TTC549 (cell line): ENCODE measurements around the gene PLXNC1.

Experiments used
- FAIRE-seq: peaks from 2 replicates; lab custom pipeline; 2012; peaks lifted over from hg19 to GRCh38; lab: Jason Lieb, UNC

PLXNC1 gene

DNA sequence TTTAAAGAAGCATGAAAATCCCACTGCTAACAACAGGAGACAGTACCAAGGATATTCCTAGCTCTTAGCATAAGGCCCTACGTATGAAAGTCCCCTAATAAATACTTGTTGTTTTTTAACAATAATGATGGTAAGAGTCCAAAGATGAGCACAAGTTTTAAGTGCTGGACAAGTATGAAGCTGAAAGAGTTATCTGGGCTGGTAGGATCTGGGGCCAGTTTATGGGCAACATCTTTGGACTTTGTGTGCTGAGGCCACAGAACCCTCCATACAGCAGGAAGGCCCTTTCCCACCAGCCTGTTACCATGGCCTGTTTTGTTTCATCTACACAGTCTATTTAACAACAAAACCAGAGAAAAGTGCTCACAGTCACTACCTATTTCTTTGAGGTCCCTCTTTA lies 12.5 kb upstream of the PLXNC1 start:
- FAIRE-seq: no peak

DNA sequence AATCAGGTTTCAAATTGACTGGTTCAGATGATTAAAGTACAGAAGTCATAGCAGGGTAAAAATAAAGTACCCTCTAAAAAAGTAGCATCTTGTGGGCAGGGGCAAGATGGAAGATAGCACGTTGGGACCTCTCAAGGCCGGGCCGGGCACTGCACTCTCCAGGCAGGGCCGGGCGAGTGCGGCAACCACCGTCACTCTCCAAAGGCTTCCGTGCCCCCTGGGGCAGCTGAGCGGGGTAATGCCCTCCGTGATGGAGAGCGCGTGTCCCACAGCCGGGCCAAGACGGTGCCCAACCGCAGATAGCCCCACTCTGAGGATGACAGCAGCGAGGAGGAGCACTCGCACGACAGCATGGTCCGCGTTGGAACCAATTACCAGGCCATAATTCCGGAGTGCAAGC lies 8.6 kb upstream of the PLXNC1 start:
- no peak for FAIRE-seq

DNA sequence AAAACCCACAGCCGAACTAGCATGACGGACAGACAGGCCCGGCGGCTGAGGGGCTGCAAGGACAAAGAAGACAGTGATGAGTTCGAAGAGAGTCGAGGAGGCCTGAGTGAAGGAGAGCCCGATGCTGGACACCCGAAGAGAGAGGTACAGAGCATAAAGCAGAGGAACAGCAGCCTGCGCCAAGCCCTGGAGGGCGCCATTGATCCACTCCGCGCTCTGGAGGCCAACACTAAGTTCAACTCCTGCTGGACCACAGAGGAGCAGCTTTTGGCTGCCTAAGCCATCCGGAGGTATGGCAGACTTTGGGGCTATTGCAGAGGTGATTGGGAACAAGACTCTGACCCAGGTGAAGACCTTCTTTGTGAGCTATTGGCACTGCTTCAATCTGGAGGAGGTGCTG lies 7.8 kb upstream of the PLXNC1 start:
- no peak for FAIRE-seq

DNA sequence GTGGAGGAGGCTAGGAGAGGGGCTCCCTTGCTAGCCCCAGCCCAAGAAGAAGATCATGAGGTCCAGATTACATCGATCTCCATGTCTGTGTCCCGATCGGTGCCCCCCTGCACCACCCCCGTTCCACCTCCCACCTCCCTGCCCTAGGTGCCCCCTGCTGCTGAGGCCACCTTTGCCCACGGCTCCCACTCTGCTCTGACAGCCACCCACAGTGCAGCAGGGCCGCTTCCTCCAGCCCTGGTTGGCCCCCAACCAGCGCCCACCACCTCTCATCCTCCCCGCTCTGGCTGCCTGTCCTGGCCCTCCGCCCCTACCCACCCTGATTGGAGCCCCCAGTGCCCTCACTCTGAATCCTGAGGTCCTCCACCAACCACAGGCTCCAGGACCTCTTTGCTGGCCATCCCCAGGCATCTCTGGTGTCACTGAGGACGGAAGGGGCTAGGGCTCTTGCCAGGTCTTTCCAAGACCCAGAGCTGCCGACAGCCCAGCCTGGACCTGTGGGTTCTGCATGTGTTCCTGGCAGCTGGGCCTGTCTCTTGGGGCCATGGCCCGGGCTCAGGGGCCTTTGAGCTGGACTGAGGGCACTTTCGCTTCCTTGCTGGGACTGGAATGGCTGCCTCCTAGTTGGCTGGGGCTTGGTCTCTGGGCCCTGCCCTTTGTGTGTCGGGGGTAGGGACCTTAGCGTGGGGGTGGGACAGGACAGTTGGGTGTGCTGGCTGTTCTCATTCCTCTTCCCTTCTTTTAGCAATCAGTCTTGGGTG lies 7.2 kb upstream of the PLXNC1 start:
- FAIRE-seq: no peak

DNA sequence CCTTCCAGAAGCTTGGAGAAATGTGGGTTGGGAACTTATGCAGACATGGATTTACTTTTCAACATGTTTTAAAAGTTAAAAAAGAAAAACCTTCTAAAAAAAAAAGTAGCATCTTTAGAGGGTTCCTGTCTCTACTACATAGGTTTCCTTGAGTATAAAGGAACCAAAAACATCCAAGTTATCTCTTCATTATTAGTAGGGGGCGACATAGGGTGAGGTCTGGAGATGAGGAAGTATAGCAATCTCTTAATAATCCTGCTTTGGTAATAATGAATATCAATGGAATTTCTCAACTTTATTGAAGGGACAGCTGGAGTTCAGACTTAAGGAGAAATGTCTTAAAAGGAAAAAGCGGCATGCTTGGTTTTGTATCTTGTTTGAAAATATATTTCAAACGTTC lies 6.5 kb upstream of the PLXNC1 start:
- FAIRE-seq: no peak

DNA sequence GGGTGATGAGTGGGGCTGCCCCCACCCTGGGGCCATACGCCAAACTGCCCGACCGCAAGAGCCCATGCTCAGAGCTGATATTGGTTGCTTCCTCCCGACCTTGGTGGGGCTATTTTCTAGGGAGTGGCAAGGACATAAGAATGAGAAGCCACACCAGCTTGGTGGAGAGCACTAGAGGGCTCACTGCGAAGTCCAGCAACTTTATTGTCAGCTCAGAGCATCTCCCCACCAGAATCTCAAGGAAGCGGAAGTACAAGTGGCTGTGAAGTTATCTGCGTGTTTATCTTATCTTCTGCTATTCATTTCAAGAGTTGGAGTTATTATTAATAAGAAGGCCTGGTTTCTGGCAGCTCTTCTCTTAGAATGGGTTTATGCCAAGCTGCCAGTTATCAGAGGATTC lies 4.9 kb upstream of the PLXNC1 start:
- FAIRE-seq: no peak

DNA sequence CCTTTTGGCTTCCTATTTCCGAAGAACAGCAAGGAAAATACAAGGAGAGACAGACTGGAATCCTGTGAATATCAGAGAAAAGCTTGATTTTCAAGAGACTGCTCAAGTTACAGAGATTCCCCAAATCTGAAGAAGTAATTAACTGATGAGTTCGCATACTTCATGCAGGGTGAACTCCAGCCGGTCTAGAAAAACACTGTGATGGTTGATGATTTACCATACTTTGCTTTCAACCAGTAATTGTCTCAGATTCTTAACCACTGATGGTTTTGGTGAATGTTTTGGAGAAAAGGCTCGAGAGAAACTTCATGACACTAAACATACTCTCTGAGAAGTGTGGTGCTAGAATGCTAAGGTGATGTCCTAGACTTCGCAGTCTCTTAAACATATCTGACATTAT lies 4.4 kb upstream of the PLXNC1 start:
- no peak for FAIRE-seq

DNA sequence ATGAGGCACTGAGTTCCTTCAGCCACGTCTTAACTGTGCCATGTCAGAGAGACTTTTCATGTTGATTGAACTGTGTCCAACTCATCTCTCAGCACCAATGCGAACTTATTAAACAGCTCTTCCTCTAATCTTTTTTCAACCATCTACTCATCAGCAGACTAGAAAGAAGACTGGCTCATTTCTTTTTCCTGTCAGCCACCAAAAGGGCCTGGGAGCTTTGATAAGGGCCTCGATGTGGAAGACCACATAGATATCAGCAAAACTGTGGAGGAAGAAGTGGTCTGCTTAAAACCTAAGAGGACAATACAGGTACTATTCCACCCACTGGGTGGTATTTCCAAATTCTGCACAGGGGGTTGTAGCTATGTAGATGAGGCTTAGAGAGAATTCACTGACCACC lies 3.6 kb upstream of the PLXNC1 start:
- no peak for FAIRE-seq

DNA sequence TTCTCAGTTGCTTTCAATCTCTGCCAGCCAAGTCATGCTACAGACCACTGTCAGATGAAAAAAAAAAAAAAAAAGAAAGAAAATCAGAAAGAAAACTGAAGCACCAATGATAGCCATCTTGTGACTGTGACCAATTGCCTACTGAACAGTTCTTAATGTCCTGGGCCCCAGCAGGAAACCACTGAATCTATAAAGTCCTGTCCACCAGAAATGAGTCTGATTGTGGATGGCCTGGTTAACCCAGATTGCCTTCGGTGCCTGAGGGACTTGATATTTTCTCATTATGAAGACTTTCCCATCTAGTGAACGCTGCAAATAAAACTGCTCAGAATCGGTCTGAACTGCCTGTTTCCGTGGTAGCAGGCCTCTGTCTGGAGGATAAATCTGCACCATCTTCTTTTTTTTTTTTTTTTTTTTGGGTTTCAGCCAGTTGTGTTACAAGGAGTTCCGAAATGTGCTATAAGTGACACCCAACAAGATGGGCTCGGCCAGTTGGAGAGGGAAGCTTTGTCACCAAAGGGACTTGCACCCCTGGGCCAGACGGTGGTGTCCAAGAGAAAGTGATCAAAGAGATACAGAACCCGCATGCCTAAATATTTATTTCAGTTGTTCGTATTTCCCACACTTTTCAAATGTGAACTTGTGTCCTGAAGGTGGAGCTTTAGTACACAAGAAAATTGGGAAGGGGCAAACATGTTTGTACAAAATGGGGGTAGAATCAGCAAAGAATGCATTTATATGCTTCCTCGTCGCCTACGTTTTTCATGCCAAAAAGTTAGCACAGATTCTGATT lies 3.0 kb upstream of the PLXNC1 start:
- no peak for FAIRE-seq

DNA sequence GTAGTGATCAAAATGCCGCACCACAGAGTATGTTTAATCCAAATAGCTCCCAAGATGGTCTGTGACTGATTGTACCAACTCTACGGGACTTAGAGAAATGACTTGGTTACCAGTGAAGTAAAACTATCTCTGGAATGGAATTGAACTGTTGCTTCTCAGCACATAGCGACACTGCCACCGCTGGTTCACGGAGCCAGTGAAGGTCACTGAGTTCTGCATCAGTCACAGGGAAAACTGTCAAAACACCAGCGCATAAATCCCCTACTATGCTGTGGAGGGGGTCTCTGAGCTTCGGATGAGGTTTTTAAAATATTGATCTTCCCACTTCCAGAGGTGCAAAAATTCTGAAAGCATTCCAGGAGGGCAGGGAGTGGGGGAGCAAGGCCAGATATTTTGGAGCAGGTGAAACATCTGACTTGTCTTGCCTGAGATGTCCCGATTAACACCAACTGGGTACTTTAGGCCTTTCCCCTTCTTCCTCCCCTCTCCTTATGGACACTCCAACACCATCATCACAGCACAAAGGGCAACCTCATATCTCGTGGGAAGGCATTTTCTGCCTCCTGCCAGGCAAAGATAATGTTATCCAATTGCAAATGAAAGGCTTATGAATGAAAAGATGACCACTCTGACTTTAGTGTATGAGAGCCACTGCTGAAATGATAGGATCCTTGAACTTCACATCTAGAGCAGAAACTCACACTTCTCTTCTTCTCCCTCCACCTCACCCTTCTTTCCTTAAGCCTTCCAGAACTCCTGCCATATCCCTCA lies 2.0 kb upstream of the PLXNC1 start:
- FAIRE-seq: no peak

DNA sequence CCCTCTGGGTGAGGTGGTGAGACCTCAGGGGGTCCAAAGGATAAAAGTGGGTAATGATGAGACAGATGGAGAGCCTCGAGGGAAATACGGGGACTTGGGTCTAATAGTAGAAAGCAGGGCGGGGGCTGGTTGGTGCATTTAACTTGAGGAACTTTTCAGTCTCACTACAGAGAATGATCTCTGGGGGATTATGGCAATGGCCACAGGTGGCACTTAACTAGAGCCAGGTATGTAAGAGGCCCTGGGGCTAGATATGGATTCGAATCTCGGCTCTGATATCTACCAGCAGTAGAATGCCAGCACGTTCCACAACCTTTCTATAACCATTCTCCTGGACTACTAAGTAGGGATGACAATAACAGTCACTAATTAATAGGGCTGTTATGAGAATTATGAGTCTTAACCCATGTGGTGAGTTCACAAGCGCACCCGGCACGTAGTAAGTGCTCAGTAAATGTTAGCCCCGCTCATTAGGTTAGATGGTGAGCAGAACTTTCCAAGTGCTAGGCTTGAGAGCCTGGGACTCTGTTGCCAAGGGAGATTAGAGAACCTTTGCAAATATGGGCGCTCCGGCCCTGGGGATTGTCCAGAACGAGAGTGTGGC lies 888 bp upstream of the PLXNC1 start:
- FAIRE-seq: no peak

DNA sequence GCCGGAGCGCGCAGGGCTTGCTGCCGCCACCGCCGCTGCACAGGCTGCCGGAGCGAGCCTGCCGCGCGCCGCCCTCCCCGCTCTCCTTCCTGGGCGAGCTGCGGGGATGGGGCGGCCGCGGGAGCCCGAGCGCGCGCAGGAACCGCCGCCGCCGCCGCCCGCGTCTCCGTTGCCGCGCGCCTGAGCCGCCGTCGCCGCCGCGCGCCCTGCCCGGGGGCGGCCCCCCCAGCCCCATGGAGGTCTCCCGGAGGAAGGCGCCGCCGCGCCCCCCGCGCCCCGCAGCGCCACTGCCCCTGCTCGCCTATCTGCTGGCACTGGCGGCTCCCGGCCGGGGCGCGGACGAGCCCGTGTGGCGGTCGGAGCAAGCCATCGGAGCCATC lies 352 bp downstream of the PLXNC1 start:
- no peak for FAIRE-seq

DNA sequence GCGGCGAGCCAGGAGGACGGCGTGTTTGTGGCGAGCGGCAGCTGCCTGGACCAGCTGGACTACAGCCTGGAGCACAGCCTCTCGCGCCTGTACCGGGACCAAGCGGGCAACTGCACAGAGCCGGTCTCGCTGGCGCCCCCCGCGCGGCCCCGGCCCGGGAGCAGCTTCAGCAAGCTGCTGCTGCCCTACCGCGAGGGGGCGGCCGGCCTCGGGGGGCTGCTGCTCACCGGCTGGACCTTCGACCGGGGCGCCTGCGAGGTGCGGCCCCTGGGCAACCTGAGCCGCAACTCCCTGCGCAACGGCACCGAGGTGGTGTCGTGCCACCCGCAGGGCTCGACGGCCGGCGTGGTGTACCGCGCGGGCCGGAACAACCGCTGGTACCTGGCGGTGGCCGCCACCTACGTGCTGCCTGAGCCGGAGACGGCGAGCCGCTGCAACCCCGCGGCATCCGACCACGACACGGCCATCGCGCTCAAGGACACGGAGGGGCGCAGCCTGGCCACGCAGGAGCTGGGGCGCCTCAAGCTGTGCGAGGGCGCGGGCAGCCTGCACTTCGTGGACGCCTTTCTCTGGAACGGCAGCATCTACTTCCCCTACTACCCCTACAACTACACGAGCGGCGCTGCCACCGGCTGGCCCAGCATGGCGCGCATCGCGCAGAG lies 873 bp downstream of the PLXNC1 start:
- no peak for FAIRE-seq

DNA sequence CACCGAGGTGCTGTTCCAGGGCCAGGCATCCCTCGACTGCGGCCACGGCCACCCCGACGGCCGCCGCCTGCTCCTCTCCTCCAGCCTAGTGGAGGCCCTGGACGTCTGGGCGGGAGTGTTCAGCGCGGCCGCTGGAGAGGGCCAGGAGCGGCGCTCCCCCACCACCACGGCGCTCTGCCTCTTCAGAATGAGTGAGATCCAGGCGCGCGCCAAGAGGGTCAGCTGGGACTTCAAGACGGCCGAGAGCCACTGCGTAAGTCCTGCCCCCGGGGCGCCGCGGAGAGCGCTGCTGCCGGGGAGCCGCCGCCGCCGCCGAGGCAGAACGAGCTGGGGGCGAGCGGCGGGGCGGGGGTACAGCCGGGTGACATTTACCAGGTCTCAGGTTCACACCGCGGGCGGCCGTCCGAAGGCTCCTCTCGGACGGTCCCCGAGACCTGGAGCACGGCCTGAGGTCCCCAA lies 1.4 kb downstream of the PLXNC1 start:
- FAIRE-seq: no peak

DNA sequence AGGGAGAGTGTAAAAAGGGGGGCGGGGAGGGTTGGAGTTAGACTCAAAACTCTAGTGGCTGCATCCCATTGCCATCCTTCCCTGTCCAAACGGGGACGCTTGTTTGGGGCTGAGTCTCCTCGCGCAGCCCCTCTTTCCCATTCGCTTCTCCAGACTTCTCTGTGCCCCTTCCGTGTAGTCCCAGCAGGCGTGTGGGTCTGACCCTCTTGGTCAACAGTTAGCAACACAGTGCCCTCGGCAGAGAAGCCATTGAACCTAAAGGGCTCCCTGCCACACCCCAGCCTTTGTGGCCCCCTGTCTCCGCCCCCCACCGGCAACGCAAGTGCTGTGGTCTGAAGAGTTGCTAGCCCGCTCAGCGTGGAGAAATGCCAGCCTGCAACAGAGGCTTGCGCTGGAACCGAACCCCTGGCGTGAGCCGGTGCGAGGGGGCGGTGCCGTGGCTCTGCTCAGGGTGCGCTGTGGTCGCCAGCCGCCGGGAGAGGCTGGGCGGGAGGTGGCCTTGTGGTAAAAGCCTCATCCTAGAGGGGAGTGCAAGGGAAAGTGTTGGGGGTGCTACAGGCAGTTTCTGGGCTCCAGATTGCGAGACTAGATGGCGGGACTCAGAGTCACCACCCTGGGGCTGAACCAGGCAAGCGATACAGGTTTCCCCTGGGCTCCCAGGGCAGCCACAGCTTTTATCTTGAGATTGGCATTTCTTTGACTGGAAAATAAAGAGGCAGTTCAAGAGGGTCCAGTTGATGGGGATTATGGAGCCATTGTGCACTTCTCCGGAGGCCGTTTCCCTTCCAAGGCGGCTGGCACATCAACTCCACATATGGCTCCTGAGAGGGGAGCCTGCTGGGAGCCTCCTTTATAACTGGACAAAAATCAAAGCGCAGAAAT lies 2.1 kb downstream of the PLXNC1 start:
- FAIRE-seq: no peak

DNA sequence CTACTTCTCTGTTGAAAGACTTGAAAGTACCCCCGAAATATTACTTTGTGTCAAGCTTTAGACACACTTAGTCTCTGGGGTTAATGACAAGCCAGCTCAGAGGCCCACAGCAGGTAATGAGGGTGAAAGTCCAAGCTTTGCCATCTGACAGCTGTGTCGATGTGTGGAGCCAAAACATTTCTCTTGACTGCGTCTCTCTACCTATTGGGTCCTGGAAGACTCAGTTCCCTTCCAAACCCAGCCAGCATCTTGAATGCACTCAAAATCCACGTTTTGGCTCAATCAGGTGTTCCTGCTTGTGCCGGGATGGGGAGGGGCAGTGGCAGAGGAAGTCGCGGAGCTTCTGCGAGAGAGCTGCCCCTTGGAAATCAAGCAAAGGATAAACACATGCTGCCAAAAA lies 3.2 kb downstream of the PLXNC1 start:
- no peak for FAIRE-seq

DNA sequence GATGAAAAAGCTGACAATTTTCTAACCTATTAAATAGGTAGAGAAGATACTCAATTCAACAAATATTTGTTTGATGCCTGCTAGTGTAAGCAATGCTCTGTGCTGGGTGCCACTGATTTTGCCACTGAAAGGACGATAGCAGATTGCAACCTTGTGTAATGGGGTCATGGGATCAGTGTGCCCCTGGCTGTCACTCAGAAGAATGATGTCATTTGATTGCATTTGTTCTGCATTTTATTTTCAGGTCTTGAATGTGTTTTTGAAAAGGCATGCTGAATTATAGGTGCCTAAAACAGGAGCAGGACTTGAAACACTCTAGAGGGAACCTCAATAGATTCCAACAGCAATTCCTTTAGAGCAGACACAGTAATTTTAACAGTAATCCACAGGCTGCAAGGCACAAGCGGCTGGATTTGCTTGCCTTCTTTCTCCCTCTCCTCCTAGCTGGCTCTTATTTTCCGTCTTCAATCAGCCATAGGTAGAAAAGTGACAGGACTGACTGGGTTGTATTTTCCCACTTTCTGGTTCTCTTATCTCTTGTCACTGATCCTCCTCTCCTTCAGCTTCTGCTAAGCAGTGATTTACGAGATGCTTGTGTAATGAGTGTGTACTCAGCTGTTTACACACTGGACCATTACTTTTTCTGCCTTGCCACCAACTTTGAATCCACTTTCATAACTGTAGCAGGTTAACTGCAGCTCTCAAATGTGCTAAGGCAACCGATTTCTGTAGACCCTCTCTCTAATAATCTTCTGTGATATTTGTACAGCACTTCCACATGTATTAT lies 4.1 kb downstream of the PLXNC1 start:
- FAIRE-seq: no peak

DNA sequence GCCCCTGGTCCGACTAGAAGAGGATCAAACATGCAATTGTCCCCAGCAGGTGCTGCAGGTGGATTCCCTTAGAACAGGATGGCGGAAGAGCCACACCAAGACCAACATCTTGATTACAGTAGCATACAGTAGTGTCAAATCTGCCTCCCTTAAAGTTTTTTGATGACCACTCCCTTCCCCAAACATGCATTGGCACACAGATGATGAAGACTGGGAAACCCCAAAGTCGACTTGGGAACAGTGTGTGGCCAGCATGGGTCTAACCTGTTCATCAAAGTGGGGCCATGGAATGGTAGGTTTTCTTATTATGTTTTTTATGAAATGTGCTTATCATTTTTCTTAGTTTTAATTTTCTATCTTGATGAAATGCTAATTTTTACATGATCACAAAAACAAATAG lies 8.8 kb downstream of the PLXNC1 start:
- FAIRE-seq: no peak

DNA sequence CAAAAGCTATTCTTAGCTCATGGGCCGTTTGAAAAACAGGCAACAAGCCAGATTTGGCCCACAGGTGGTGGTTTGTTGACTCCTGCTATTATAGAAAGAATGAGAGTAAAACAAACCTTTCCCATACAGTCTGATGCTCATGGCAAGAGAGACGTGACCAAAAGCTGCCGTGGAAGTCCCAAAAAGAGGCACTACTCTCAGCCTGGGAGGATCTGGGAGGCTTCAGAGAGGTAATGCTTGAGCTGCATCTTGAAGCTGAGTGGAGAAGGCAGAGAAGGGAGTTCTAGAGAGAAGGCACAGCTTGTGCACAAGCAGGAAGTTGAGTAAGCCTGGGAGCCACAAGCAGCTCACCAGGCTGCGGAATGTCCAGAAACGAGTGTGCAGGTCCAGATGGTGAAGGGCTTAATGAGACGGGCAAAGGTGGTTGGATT lies 9.6 kb downstream of the PLXNC1 start:
- FAIRE-seq: no peak

DNA sequence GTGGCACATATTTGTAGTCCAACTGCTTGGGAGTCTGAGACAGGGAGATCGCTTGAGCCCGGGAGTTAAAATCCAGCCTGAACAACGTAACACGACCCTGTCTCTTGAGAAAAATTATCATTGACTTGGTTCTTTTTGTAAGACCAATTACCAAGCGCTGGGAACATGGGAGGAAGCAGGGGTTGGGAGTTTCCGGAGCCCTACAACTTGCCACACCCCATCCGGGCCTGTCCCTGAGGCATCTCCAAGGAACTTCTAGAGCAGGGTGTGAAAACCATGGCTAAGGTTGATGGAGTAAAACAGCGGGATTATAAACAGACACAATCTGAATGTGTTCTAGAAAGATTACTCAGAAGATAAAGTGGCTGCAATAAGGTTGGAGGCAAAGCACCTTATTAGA lies 10.3 kb downstream of the PLXNC1 start:
- no peak for FAIRE-seq
